HG03432 (cell line): Measurements from ENCODE around the gene MSANTD2.
A peak's percentile ranks its signal among the peaks of the same experiment; 100 is the strongest.

ENCODE experiments used
- ATAC-seq: cut with Tn5 transposase; IDR thresholded peaks from one replicate; pipeline ENCODE4 v1.9.1; 2021; ENCODE audit warnings: mild to moderate bottlenecking, moderate library complexity; ENCODE audit not compliant: unreplicated experiment

Gene MSANTD2

DNA sequence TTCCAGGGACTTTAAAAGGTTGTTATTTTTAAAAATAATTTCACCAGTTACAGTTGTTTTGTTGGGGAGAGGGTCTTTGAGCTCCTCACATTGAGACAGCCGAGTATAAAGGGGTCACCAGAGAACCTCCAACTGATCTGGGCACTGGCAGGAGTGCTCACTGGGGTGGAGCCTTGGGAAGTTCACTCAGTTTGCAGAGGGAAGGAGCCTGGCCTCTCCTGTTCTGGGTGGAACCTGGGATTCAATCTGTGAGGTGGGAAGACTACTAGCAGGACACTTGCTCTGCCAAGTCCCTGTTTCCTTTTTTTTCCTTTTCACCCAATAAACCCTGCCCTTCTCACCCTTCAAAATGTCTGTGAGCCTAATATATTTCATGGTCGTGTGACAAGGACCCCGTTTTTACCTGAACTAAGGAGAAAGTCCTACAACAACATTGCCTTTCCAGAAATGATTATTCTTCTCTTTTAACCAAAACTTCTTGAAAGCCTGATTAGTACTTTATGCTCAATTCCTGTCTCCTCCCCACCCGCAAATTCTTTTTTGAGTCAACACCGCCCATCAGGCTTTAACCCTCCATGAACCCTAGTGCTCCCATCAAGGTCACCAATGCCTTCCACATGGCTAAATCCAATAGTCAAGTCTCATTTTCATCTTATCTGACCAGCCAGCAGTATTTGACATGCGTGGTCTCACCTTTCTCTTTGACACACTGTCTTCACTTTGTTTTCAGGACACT lies 22.0 kb upstream of the MSANTD2 start:
- ATAC-seq = no peak

DNA sequence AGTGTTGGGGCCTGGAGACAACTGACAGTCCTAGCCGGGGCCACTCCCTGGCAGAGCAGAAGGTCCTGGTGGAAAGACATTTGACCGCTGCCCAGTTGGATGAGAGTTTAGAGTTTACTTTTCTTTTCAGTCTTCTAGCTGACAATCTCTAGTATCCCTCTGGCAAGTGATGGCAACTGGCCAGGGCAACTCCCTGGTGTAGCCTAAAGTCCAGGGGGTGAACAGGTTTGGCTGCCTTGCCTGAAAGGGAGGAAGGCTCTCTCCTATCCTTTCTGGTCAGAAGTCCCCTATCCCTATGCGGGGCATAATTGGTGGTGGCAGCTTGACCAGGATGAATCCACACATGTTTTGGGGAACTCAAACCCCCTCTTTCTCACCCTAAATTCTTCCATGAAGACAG lies 16.8 kb upstream of the MSANTD2 start:
- ATAC-seq = no peak

DNA sequence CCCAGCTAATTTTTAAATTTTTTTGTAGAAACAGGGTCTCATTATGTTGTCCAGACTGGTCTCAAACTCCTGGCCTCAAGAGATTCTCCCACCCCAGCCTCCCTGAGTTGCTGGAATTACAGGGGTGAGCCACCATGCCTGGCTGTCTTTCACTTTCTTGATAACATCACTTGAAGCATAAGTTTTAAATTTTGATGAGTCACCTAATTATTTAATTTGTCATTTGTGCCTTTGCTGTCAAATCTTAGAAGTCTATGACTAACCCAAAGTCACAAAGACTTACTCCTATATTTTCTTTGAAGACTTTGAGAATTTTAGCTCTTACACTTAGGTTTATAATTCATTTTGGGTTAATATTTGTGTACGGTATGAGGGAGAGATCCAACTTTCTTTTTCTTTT lies 14.5 kb upstream of the MSANTD2 start:
- ATAC-seq = no peak

DNA sequence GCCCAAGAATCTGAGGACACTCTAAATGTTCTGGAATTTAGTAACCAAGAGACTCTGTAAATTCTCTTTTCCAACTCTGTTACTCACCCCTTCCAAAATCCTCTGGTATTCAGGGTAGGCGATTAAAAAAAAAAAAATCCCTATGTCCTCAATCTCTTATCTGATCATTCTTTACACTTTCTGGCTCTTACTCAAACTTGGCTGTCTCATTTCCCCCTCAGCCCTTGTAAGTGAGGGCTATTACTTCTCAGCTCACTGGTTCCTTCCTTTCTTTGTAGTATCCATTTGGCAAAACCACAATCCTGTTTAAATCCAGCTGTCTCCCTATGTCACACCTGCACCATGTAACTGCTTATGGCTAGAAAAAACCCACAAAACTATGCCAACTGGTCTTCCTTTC lies 12.7 kb upstream of the MSANTD2 start:
- ATAC-seq = no peak

DNA sequence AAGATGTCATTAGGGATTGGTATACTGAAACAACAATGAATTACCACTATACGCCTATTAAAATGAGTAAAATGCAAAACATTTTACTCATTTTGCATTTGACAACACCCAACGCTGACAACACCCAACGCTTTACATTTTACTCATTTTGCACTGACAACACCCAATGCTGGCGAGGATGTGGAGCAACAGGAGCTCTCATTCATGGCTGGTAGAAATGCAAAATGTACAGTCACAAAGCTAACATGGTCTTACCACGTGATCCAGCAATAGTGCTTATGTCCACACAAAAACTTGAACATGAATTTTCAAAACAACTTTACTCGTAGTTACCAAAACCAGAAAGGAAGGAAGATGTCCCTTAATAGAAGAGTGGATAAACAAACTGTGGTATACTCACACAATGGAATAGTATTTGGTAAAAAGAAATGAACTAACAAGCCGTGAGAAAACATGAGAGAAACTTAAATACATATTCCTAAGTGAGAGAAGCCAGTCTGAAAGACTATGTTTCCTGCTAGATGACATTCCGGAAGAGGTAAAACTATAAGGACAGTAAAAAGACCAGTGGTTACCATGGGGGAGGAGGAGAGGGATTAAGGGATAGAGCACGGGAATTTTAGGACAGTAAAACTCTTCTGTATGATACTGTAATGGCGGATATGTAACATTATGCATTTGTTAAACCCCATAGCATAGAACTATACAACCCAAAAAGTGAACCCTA lies 11.4 kb upstream of the MSANTD2 start:
- ATAC-seq = no peak

DNA sequence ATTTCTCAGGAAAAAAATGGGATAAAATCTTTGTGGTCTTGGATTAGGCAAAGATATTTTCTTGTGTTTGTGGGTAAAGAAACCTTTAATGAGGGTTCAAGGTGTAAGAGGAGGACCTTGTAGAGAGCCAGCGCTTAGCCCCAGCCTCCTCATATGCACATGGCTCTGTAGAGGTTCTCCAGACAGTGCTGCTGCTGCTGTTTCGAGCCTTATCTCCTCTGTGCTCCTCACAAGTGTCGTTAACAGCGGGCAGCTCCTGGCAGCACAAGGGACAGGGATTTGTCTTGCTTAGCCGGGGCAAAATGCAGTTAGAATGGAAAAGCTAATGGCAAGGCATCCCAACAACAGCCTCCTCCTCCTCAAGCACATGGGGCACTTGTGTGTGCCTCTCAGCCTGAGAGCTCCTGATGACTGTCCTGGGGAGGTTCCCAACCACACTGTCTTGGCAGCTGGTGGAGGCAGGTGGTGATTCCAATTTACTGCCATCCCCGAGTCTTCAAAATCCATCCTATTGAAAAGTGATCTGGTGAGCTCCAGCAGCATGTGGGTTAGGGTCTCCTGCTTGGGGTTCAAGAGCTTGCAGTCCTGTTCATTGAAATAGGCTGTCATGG lies 7.6 kb upstream of the MSANTD2 start:
- no peak for ATAC-seq

DNA sequence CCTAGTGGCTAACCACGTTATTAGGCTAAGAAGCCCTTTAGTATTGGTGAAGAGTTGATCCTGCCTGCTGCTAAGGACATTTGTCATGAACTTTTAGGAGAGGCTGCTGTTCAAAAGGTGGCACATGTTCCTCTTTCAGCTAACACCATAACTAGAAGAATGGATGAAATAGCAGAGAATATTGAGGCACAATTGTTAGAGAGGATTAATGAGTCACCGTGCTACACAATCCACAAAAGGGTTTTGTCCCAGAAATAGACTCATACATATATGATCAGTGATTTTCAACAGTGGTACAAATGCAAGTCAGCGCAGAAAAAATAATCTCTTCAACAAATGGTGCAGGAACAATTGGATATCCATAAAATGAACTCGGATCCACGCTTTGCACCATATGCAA lies 7.0 kb upstream of the MSANTD2 start:
- no peak for ATAC-seq

DNA sequence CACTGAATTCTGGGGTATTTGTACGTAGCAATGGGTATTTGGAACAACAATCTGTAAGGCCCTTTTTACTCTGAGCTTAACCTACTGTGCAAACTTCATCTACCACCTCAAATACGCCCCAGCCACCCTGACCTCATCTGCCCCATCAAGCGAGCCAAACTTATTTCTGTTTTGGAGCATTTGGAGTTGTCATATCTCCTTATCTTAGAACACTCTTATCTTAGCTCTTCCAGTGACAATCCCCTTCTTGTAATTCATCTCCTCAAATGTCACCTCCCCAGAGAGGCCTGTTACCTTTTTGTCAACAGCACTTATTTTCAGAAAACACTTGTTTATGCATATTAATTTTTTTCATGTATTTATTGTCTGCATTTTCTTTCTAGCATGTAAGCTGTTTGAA lies 4.7 kb upstream of the MSANTD2 start:
- ATAC-seq = no peak

DNA sequence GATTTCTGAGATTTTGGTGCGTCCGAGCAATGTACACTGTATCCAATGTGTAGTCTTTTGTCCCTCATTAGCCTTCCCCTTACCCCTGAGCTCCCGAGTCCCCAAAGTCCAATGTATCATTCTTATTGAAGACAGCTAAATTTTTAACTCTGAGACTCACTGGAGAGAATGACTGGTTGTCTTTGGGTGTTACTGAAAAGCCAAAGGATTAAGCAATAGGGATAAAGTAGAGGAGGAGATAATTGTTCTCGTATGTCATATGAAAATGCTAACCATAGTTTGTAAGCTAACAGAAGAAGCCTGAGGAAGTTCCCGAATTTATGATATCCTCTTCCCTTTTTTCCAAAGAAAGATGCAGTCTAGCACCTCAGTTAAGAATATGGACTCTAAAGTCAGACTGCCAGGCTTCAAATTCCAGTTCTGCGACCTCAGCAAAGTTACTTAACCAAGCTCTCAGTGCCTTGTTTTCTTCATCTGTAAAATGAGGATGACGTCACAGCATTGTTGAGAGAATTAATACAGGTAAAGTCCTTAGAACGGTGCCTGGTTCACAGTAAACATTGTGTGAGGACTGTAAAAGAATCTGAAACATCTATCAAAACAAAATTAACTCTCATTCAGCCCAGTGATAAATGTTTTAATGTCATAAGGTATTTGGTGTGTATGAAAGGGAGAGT lies 1.6 kb upstream of the MSANTD2 start:
- no peak for ATAC-seq

DNA sequence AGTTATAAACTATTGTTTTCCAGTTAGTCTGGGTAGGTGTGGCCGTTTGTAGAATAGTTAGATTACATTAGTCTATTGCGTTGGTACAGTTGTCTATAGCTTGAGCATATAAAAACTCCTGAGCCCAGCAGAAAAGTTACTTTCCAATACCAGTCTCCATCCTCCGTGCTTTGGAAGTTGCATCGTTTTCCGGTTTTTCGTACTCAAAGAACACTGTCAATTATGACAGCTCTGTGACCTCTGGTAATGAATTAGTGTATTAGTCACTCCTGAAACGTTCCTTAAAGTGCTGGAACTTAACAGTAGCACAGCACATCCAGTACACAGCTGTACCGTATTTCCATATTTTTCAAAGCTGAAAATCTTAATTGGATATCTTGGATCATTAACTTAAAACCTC lies 808 bp upstream of the MSANTD2 start:
- no peak for ATAC-seq

DNA sequence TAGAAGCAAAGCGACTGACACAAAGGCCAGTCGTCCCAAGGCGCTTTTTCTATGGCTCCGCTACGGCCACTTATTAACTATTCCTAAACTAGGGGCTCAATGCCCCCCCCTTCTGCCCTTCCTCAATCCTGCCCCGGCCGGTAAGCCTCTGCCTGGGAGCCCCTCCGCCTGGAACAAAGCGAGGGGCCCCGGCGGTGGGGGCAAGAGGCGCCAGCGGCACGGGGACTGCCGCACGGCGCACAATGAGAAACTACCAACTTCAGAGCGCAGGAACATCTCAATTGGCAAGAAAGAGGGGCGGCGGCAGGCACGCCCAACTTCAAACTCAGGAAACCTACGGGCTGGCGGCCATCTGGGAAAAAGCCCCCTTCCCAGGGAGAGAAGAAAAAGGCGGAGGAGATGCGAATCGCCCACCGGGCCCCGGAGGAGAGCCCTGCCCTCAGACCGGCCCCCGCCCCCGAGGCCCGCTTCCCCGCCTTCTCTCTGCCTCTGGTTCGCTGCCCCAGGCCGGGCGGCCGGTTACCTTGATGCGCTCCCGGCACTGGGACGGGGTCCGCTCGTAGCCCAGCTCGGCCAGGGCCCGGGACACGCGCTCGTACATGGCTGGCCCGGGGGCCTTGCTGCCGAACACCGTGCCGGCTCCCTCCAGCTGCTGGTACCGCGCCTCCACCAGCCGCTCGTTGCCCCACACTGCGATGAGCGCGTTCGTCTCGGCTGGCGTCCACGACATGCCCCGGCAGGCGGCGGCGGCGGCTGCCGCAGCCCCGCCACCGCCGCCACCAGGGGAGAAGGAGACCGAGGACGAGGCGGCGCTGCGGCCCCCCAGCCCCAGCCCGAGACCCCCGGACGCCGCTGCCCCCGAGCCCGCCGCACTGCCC lies 619 bp downstream of the MSANTD2 start:
- ATAC-seq = peak; percentile 54

DNA sequence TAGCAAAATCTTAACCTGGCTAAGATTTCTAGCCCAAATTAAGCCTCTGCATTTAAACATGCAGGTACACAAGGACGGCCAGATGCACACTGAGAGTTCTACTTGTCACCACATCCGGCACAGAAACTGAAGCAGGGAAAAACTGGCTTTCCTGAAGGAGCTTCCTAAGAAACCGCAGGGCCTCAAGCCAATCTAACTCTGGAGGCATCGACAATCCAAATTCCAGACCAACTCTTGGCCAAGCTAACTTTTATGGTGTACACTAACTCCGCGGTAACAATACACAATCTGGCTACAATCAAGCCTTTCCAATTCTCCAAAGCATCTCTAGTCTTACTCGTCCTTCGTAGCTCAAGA lies 1.2 kb downstream of the MSANTD2 start:
- peak; percentile 27 for ATAC-seq

DNA sequence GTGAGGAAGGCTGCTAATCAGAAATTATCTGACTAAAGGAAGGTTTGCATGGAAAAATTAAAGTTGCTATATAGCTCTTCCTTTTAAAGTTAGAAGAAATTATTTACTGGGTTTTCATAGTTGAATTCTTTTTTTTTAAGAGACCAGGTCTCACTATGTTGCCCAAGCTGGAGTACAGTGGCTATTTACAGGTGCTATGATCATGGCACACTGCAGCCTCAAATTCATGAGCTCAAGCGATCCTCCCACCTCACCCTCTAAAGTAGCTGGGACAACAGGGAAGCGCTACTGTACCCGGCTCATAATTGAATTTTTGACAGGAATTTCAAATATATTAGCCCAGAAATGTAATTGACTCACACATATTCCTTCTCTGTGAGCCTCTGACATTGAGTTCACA lies 3.9 kb downstream of the MSANTD2 start:
- ATAC-seq = no peak

DNA sequence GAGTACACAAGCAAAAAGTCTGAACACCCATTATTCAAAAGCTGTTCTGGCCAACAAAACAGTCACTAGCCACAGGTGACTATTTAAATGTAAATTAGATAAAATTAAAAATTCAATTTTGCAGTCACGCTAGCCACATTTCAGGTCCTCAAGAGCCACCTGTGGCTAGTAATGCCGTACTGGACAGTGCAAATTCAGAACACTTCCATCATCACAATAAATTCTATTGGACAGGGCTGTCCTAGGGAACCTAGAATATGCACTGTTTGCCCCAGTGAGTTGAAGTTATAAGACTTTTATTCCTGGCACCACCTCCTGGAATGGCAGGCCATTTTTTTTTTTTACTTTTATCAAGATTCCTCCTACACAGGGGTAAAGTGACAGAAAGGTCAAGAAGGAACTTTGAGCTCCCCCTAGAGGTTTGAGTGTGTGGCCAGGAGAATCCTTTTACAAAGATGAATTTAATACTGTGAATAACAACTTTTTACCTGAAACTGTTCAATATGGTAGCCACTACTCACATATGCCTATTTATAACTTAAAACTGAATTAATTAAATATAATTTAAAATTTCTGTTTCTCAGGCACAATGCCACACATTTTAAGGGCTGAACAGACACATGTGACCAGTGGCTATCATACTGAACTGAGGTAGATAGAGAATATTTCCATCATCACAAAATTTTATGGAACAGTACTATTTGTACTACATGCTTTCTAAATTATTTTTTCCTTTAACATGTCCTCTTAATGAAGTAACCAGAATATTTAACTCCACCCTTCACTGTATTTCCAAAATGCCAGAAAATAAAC lies 6.5 kb downstream of the MSANTD2 start:
- ATAC-seq = peak; percentile 66

DNA sequence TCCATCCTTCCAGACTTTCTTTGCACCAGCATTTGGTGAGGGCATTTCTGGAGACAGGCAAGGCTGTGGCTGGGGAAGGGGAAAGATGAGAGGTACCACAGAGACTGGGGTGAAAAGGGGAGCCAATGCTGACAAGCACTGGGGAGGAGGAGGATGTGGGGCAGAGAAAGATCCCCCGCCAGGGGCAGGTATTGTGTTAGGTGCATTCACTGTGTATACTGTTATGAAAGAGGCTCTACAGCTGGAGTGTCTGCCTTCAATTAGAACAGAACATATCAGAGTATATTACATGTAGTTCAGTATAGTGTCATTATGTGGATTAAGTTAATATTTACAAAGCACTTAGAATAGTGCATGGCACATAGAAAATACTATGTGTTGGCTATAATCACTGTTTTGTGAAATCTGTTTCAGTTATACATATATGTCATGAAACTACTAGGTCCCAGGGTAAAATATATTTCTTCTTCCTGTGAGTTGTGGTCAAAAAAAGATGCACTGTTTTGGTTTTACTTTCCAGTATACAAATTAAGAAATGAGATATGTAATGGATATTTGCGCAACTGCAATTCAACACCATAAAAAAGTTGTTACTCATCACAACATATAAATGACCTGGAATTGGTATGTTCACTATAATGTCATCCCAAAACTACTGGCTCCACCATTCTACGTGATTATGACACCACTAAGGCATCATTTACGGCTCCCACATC lies 8.4 kb downstream of the MSANTD2 start:
- ATAC-seq = peak; percentile 77

DNA sequence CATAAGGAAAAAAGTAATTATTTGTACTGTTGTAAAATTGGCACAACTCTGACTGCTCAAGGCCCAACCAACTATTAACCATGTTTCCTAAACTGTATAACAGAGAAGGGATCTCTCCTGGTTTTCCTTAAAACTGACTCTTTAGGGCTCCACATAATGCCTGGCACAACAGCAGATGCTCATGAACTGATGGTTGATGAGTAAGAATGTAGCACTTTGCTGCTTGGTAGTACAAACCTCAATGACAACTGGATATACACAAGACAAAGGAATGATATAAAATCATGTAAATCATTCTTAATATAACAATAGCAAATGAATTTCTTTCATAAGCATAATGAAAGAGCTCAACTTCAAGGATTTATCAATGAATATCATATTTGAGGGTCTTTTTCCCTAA lies 11.7 kb downstream of the MSANTD2 start:
- ATAC-seq = no peak

DNA sequence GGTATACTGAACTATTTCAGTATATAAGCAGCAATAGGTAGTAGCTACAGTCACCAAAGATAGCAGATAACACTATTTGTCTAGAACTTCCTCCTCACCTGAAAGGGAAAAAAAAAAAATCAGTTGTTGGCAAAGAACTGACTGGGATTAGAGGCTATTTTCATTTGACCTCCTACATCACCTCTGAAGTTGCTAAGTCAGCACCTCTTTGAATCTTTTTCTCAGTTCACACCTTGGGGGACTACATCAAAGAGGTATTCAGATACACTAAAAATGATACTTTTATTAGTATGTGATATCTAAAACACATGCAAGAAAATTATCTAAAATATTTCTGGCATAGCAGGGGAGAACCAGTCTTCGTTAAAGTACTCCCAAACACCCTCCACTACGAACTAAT lies 16.2 kb downstream of the MSANTD2 start:
- no peak for ATAC-seq

DNA sequence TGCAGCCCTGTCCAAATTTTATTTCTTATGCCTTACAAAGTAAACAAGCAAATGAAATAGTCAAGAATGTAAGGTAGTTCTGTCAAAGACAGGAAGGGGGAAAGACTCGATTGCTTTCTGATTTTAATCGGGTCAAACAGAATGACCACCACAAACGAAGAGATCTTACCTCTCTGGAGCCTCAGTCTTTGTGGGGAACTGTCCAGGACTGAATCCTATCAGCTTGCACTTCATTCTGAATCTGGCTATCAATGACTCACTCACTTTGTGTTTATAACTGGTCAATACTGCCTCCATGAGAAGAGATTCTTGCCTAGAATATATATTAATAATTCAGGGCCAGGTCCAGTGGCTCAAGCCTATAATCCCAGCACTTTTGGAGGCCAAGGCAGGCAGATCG lies 17.2 kb downstream of the MSANTD2 start:
- no peak for ATAC-seq

DNA sequence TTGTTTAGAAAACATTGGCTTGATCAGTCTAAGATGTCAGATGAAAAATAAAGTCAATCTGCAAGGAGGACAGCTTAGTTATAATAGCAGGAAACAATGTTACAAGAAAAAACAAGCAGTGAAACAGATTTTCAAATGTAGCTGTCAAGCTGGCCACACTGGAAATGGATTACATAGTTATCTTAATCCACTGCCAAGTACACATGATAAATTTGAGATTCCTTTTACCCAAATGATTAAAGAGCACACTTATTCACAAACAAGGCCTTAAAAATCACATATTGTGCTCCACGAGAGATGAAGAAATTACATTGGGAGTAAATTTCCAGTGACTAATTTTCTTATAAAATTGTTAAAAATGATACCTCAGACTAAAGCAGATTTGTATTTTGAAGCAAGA lies 20.6 kb downstream of the MSANTD2 start:
- ATAC-seq = no peak
